ENCODE measurements around the gene RPS6KA2.

Gene RPS6KA2

DNA sequence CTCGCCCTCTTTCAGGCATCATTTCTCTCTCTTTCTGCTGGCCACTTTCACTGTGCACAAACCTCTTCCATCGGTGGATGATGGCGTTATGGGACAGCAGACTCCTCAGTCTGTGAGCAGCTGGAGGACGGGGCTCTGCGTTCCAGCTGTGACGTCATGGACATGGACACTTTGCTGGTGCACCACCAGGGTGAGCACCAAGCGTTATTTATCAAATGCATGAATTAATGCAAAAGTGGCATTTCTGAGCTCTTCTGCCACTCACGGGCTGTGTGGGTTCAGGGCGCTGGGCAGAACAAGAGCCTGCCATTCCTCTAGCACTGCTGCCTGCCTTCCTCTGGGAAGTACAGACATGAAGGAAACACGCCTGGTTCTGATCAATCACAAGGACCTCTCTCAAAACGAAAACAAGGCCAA, 161.4 kb downstream of the RPS6KA2 start:
- DNase-seq (ENCODE audit: low read depth): no peak

DNA sequence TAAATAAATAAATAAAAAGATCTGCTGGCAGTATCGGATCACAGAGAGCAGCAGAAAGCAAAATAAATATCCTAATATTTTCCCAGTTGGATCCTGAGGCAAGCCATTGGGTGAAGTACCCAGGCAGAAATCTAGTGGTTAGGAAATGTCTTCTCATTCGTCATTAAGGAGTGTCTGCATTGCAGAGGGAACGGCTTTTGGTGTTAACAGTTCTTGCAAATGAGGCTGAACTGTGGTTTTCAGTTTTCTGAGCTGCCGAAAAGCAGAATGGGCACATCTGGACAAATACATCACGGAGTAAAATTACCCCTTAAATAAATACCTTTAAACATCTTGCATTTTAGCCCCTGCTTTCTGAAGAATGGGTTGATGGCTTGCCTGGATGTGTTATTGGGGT, 162.1 kb downstream of the RPS6KA2 start:
- no peak for DNase-seq (ENCODE audit: low read depth)

DNA sequence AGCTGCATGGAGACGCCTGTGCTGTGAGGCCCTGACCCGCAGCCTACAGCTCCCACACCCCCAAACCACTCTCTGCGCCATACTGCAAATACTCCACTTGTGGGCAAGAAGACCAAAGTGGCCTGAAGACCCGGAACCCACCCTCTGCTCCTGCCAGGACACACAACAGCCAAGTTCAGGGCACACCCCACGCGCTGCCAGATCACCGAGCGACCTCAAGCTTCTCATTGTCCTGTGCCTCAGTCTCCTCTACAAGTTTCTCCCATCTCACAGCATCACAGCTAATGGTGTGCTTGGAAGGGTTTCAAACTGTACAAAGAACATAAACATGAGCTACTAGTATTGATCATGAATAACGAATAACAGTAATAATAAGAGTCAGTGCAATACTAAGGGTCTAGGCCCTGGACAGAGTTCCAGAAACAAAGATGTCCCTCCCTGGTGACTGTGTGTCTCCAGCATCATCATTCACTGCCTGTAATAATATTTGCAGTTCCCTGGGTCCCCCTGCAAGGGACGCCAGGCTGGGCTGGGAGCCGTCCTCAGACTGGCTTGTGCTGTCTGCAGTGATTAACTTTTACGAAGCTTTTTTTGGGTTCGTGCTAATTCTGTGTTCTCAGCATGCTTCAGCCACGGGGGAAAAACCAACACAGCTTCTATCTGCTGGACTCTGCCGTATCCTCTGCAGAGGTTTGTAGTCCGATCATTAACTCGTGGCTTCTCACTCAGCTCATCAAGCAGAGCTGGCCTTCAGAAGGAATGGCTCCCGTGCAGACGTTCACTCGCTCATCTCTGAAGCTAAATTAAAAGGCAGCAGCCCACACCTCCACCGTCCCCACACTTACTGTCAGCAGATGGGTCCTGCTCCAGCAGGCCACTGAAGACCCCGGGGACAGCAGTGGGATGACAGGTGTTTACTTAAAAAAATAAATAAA, 162.7 kb downstream of the RPS6KA2 start:
- no peak for DNase-seq (ENCODE audit: low read depth)

DNA sequence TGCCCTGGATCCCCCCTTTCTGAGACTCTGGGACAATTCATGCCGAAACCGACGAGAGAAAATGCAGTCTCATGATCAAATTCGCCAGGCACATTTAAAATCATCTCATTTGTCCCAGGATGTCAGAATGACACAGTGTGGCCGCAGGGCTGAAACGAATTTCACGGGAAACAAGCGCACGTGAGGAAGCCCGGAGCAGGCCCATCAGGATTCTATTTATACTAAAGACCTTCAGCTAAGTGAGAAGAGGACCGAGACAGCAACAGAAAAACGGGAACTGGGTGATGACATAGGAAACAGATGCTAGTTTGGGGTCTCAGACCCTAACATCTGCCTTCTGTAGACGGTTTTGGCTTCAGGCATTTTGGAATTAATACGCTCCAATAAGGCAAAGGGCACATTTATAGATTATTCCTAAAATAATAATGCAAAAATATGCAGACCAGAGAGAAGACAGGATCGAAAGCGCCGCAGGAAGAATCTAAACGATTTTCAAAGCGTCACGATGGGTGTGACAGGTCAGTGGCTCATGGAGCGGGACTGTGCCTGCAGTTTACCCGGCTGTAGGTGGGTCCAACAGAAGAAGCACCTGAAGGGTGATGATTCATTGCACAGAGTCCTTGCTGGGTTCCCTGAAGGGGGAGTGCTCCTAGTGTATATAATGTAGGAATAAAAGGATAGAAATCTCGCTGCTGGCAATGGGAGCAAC, 163.5 kb downstream of the RPS6KA2 start:
- no peak for DNase-seq (ENCODE audit: low read depth)

DNA sequence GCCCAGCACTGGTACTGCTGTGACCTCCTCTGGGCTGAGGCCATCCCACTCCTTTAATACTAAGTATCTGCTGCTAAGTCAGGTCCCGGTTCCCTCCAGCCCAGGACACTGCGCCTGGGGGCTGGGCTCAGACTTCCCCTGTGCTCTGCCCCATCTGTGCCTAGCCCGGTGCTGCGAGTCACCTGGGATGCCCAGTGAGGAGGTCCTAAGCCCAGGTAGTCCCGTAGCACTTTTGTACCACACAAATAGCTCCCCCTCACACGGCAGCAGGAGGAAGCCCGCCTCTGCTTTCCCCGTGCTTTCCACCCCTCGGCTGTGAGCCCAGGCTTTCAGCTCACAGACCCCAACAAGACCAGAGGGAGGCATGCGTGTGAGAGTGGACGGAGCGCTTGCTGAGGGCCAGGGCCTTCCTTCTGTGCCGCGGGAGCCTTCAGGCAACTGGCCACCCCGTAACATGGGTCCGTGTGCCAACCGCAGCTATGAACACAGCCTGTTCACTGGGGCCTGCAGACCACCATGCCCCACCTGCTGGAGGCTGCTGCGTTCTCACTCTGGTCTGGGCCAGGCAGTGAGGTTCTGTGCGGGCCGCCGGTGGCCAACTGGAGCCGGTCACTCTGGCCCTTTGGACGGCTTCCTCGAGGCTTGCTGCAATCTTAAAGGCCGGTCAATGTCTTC, 164.5 kb downstream of the RPS6KA2 start:
- DNase-seq (ENCODE audit: low read depth): no peak

DNA sequence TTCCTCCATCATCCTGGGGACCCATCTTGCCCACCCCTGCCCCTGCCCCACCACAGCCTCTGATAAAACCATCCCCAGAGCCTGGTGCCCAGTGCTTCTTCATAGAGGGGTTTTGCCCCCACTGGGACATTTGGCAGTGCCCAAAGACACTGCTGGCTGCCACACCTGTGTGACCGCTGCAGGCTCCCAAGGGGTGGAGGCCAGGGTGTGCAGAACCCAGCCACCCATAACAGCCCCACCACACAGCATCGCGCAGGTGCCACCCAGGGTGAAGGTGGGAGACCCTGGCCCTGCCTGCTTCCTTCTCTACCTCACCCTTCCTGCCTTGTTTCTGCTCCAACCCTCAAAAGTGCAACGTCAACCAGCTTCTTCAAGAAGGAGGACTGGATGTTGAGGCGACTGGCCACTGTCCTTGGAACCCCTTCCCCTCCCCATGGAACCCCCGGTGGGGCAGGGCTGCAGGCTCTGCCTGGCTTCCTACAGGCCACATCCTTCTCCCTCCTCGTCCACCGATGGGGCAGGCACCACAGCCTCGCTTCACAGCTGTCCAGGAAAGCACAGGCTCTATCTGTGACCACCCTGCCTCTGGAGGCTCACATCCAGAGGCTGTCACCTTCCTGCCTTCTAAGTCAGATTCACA, 165.1 kb downstream of the RPS6KA2 start:
- no peak for DNase-seq (ENCODE audit: low read depth)

DNA sequence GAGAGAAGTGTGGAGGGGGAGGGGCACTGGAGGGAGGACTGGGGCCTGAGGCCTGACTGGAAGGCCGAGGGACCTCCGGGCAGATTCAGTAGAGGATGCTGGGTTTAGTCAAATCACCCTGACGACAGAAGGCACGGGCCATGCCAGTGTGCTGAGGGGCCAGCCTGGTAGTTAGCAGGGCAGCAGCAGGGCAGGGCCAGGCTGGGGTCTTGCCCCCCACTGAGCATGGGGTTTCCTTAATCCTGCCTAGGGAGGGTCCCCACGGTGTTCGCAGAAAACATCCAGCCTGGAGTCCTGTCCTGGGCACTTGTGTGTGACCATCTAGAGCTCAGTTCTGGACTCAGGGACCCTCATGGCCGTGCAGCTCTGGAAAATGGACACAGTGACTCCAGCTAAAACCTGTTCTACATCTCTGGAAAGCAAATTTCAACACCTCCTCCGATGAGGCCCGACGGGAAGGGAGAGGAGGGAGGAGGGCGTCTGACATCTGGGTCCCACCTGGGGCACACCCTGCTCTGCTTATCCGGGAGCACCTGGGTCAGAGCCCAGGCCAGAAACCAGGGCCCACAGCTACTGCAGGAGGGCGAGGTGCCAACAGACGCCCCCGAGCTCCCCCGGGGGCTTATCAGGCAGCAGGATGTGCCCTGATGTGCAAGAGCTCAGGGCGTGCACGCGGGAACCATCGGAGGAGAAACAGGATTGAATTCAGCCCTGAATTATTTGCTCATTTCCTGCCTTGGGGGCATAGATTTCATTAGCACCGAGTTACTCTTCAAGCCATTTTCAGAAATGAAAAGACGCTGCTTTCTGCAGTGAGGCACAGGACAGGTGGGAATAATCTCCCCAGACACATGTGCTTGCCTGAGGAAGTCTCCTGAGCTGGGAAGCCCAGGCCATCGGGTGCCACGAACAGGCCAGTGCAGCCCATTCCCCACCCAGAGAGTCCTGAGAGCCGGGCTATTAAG, 166.3 kb downstream of the RPS6KA2 start:
- DNase-seq (ENCODE audit: low read depth): no peak

DNA sequence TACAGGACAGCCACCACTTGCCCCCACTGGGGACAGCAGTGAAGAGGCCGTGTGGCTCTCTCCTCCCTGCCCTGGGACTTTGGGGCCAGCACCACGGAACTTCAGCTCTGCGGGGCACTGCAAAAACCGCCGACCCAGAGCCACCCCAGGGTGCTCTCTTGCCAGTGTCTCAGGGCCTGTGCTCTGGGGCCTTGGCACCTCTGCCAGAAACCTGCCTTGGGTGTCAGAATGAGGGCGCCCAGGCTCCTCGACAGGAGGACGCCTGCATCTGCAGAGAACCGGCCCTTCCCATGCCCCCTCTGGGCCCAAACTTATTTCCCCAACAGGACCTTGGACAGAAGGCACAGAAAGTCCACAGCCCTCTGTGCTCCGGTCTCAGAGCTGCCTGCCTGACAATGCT, 167.1 kb downstream of the RPS6KA2 start:
- no peak for DNase-seq (ENCODE audit: low read depth)

DNA sequence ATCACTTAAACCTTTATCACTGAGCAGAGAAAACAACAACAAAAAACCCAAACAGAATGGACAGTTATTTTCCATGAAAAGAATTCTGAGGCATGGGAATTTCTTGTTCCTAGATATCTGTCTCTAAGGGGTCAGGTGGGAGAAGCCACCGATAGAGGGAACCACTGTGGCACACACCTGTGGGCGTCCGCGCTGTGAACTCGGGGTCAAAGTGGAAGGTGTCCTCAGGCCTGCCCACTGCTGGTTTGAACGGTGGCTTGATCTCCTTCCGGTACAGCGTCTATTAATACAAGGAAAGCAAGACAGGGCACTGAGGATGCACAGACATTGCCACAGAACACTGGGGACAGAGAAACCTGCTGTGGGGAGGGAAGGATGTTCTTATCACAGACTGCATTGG, 167.8 kb downstream of the RPS6KA2 start:
- DNase-seq (ENCODE audit: low read depth): no peak

DNA sequence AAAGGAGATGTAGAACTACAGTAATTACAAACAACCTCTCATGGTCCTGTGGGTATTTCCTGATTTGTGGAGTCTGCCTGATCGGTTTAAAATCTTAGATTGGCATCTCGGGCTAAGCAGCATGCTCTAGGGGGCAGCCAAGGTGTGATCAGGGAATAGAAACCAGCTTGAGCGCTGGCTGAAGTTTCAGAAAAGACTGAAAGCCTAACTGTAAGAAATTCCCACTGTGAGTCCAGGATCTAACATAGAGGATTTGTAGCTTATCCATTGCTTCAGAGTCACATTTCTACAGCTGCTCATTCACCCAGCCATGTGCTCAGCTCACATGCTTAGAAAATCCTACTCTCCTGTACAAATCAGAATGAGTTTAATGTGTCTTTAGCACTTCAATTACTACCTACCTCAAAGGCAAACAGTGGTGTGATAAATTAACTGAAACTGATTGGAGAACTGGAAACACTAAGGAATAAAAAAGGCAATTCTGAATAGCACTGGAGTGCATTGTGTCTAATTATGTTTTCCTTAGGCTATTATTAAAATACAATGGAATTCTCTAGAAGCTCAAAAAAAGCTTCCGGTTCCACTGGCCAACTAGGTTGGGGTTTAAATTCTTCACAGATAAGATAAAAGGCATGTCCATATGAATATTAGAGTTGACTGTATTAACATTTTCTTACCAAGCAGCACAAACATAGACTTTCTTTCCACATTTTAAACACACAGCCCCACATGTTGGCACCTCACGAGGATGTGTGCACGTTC, 170.5 kb downstream of the RPS6KA2 start:
- DNase-seq (ENCODE audit: low read depth): no peak

DNA sequence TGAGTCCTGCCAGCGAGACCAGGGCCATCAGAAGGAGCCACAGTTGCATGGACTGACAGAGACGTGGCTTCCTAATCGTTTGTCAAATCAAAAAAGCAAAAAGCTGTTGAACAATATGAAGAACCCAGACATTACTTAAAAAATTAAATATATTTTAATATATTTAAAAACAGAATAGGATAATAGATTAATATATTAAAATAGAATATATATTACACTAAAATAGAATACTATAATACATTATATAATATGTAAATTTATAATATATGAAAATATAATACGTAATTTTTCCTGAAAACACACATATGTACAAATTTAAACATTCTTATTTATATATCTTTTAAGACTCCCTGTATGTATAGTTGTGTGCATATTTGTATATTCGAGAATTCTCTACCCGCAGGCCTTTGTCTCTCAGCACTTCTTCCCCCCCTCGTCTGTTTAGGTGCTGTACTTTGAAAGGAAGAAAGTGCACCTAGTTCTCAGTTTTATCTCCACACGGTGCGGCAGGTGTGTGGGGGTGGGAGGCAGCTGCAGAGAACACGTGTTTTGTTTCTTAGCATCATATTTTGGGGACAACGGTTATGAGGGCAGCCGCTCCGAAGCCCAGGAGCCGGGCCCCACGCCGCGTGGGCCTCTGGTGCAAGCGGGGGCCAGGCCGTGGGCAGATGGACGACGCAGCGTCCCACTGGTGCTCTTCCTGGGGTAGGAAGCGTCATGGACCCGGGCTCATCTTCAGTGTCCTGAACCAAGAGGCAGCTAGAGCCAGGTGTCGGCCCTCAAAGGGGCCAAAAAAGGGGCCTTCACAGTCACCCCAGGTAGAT, 172.1 kb downstream of the RPS6KA2 start:
- DNase-seq (ENCODE audit: low read depth): no peak

DNA sequence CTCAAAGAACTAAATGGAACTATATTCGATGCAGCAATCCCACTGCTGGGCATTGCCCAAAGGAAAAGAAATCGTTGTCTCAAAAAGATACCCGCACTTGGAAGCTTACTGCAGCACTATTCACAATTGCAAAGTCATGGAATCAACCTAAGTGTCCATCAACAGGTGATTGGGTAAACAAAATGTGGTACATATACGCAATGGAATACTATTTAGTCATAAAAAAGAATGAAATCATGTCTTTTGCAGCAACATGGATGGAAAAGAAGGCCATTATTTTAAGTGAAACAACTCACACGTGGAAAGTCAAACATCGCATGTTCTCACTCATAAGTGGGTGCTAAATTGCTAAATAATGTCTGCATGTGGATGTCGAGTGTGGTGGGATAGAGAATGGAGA, 173.4 kb downstream of the RPS6KA2 start:
- no peak for DNase-seq (ENCODE audit: low read depth)

DNA sequence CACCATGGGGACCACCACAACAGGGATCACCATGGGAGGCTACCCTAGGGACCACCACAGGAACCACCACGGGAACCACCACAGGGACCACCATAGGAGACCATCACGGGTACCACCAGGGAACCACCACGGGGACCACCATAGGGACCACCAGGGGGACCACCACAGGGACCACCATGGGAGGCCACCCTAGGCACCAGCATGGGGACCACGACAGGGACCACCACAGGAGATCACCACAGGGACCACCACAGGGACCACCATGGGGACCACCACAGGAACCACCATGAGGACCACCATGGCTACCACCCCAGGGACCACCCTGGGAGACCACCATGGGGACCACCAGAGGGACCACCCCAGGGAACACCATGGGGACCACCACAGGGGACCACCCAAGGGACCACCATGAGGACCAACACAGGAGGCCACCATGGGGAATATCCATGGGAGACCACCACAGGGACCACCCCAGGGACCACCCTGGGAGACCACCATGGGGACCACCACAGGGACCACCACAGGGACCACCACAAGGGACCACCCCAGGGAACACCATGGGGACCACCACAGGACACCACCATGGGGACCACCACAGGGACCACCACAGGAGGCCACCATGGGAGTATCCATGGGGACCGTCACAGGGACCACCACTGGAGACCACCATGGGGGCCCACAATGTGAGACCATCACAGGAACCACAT, 176.7 kb downstream of the RPS6KA2 start:
- no peak for DNase-seq (ENCODE audit: low read depth)

DNA sequence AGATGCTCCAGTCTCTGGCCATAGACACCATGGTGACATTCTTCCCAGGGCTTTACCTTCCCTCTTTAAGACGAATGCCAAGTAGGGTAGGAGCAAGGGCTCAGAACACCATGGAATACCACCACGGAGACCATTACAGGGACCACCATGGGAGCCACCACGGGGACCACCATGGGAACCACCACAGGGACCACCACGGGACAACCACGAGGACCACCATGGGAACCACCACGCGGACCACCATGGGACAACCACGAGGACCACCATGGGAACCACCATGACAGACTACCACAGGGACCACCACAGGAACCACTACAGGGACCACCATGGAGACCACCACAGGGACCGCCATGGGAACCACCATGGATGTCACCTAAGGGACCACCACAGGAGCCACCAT, 177.4 kb downstream of the RPS6KA2 start:
- DNase-seq (ENCODE audit: low read depth): no peak

DNA sequence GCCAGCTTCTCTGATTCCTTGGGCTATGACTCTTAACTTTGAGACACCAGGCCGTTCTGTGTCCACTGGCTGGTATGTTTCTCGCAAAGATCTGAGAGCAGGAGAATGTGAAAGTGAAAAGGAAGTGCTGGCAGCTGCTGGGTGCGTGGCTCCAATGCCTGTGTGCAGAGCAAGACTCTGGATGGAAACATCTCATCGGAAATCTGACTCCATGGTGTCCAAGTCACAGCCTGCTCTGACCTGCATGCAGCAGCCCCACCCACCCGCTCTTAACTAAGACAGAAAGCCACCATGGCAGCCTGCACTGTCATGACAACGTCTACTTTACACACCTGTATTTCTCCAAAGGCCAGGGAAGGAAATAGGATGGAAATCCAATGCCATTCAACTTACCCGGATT, 178.0 kb downstream of the RPS6KA2 start:
- DNase-seq (ENCODE audit: low read depth): no peak

DNA sequence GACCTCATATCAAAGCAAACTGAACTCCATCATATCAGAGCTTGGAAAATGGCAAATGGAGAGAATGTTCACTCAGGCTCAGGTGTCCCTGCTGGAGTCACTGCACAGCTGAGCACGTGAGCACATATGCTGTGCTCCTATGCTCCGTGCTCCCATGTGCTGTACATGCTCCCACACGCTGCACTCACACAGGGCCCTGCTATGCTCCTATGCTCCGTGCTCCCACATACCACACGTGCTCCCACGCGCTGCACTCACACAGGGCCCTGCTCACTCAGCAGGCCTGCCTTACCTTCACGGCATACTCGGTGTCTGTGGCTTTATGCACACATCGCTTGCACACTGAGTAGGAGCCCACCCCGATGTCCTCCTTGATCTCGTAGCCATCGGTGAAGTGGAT, 178.6 kb downstream of the RPS6KA2 start:
- no peak for DNase-seq (ENCODE audit: low read depth)

DNA sequence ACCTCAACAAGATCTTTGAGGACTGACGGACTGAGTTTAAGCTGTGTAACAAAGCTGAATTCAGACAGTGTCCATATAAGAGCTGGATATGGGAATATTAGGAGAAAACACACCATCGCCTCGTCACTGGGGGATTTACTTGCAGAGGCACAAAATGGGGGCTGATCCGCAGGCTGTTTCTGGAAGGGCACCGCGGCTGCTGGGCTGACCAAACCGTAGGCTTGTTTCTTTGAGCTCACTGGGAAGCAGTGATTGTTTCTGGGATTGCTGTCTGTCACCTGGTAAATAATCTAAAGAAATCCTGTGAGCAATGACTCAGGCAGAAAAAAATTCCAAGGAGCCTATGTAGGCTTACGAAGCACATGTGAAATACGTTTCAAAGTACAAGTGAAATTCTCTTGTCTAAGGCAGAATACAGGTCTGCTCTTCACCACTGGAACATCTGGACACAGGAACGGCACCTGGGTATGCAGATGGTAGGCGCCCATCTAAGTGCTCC, 180.4 kb downstream of the RPS6KA2 start:
- DNase-seq (ENCODE audit: low read depth): no peak

DNA sequence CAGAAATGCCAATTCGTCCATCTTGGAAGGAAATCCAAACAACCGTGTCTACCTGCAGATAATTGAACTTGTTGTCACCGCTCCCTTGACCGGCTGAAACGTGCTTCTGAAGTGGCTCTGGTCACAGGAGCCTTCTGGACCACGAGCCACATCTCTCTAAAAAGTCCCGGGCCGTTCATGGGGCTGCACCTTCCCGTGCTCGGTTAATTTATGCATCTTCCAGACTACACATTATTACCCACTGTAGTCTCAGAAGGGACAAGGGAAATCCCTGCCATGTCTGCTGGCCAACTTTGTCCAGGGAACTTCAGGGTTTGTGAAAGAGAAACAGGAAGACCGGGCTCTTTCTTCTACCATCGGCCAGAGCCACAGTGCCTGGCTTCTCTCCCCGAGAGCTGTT, 180.9 kb downstream of the RPS6KA2 start:
- no peak for DNase-seq (ENCODE audit: low read depth)

DNA sequence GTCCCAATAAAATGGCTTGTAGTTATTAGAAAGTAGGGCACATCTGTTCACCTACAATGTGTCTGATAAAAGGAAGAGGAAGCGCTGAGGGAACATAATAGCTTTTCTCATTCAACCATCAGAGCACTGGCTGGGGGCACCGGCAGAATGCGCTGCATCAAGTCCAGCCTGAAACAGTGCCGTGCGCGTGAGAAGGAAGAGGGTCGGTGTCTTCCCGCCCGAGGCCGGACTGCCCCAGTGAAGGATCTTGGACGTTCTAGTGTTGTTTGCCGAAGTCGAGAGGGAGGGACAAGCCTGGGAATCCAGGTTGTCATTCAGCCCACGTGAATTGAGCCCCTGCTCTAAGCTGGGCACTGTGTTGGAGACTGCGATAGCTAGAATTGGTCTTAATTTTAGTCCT, 182.6 kb downstream of the RPS6KA2 start:
- DNase-seq (ENCODE audit: low read depth): no peak
